NCI-H526 treated with DMSO at 0.1 percent for 48 hours (cell line): ENCODE measurements around the gene TMEFF1.
A peak's percentile ranks its signal among the peaks of the same experiment; 100 is the strongest.
"Not testable (repeated sequence)": the region's sequence is repeated elsewhere in the genome, so short reads cannot be mapped to it uniquely, and the experiment has no call there.

Experiments used
- DNase-seq: peaks from one replicate; lab custom pipeline; 2025; lab: John Stamatoyannopoulos, UW

Gene TMEFF1

DNA sequence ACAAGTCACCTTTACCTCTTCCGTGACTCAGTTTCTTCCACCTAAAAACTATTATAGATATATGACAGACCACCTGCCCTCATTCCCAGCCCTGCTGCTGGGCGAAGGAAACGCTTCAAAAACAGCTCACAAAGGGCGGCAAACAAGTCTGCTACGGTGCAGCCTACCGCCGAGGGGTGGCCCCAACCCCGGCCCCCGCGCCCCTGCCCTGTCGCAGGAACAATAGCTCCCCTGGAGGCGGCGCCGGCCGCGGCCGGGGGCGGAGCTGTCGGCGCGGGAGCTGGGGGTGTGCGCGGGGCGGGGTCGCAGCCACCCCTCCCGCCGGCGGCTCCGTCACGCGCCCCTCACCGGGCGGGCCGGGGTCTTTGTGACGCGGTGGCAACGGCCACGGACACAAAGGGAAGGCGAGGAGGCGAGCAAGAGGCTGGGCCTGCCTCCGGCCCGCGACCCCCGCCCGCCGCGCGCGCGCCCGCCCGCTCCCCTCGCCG is at the start of gene TMEFF1:
TSS of gene TMEFF1 (plus strand) at position 362 of the 488 bp plus-strand sequence. CDS start 396 bp downstream, outside the sequence.
- peak; percentile 36 for DNase-seq

- DNase-seq, result no peak
Measured at GRCh38 chr9:100425758-100426157, 47.2 kb upstream of the TMEFF1 start.

GRCh38 chr9:100426189-100426529 is 46.8 kb upstream of the TMEFF1 start:
- no peak for DNase-seq

DNA sequence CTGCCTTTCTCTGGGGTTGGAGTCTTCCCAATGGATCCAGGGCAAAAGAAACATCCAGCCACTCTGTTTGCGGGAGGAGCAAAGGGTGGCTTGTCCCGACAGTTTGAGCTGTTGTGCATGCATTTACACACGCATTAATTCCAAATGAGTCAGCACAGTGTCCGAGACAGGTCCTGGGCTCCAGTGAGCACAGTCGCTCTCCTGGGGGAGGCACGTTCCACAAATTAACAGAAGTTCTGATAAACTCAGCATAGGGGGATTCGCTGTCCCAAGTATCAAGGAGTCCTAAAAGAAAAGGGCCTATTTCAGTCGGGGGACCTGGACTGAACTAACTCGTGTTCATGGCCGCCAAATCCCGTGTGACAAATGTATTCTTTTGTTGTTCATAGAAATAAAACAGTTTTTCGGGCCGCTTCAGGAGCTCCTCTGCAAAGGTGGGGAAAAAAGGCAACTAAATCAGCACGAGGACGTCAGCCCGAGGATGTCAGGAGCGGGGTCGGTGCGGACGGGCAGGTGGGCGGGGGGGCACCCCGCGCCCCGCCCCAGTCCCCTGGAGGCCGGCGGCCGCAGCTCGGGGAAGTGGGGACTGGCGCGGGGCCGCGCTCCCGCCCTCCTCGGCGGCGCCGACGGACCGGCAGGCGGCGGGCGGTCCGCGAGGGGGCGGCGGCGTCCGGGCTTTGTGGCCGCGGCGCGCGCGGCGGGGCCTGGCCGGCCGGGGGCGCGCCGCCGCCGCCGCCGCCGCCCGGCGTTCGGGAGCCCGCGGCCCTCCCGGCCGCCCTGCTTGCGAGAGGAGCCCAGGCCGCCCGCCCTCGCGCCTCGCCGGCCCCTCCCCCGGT is 46.2 kb upstream of the TMEFF1 start, which contains the start of gene MSANTD3:
TSS of gene MSANTD3 (plus strand) at position 614 of the 836 bp plus-strand sequence. CDS start 14,796 bp downstream, outside the sequence.
- DNase-seq, result peak; percentile 53

DNA sequence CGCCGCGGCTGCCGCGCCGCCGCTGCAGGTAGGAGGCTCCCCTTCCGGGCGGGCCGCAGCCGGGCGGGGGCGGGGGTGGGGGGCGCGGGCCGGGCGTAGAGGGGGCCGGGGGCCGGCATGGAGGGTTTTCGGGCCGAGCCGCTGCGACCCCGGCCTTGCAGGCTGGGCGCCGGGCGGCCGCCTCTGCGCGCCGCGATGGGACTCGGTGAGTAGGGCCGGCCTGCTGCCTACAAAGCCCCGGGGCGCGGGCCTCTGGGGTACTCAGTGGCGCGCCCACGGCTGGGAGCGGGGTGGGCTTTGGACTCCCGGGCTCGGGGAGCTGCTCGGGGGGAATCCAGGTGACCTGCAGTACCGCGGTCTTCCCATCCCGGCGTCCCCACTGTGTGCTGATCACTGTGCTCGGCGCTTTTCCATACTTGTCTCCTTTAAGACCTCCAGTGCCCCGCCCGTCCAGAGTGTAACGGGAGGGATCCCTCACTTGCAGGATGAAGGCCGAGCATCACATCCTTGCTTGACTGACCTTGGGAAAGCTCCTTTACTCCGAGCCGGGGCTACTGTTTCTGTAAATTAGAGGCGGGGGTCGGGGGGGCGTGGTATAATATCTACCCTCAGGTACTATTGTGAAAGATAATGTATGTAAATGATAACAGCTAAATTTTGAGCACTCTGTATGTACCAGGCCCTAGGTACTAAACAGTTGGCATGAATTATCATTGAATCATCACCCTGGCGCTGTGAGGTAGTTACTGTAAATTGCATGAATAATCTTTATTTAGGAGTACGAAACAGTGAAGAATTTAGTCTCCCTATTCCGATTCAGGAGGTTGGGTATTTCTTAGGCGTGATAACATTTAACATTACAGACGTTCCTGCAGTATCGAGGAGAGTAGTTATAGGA is 45.3 kb upstream of the TMEFF1 start:
- DNase-seq, result peak; percentile 26

DNA sequence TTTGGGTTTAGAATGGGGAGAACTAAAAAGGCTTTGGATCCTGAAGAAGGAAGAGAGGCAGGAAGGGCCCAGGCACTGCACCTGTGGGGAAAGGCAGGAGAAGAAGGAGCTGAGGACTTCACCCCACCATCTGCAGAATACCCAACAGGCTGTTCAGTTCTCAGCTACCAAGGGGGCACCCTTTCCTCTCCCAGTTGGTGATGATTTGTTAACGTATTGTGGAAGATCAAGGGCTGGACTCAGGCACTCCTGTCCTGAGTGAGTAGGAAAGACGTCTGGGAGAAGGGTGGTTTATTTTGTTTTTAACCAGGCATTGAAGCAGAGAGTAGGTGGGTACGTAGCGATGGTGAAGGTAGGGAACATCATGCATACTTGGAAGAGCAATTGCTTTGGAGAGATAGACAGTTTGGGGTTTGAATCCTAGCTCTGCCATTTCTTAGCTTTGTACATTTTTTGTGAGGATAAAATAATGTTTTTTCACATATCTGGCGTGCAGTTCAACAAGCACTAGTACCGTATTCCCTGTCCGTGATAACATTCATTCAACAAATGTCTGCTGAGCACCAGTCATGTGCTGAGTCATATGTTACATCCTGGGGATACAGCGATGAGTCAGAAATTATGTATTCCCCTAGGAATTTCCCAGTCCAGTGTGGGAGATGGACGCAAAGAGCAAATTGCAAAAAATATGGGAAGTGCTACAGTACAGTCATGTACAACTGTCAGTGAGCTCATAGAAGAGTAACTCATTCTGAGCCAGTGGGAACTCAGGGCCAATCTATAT is 43.9 kb upstream of the TMEFF1 start:
- no peak for DNase-seq

- DNase-seq, result no peak
Measured at GRCh38 chr9:100430286-100430940, 42.5 kb upstream of the TMEFF1 start.

DNA sequence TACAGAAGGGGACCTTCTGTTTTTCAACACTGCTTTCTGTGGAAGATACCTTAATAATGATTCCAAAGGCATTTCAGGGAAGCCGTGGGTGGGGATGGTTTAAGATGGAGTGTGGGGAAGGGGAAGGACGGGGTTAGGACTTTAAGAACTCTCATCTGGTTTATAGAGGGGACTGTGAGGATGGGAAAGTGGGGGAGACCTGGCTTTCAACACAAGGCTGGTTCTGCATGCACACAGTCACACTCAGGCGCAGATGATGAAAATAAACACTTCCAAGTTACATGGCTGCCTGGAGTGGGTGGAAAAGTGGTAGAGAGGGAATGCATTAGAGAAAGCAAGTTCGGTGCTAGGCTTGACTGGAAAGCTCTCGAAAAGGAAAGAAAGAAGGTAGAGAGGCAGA is 41.1 kb upstream of the TMEFF1 start:
- no peak for DNase-seq

- DNase-seq, result no peak
Measured at GRCh38 chr9:100432736-100433135, 40.2 kb upstream of the TMEFF1 start.

- DNase-seq, result no peak
Measured at GRCh38 chr9:100436571-100436970, 36.4 kb upstream of the TMEFF1 start.

DNA sequence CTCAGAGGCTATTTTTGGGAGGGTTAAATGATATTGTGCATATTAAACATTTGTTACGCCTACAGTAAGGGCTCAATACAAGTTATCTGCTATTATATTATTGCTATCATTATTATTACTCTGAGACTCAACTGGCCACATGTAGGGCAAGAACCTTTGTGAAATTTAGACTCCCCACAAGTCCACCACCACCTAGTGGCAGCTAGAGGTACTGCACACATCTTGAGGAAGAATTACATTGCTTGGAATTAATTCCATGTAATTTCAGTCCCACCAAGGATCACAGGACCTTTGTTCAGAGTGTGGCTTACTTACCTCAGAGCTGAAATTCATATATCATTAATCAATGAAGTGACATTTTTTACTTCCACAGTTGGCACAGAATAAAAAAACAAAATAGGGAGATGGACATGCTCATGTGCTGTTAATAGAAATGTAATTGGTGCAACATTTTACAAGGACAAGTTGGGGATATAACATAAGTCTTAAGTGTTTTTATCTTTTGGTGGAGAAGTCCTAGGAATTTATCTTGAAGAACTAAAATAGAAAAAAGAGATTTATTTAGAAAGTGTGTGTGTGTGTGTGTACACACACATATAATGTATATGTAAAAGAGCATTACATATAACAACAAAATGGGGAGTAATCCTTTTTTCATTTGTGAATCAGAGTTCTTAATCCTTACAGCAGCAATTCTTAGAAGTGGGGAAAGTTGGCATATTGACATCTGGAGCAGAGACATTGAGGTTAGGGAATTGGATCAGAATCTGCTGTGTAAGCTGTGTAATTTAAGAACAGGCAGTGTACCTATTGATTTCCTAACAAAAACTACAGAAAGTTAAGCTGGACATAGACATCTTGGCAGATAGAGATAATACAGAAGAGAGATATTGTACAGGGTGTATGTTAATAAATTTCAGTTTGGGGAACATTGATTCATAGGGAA is 34.8 kb upstream of the TMEFF1 start:
- peak; percentile 31 for DNase-seq

DNA sequence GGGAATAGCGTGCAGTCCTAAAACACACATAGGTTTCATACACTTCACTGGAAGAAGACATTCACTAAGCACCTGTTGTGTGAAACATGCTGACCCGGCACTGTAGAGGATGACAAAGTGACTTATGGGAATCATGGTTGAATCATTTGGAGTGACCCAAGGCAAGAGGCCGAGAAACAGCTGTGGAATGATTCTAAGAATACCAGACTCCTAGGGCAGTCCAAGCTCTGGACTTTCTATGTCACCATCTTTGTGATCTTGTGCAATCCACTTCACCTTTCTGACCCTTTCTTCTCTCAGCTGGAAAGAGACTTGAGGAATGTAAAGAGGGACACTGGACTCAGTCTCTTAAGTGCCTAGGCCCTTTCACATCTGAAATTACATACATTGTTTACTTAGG is 32.9 kb upstream of the TMEFF1 start:
- no peak for DNase-seq

GRCh38 chr9:100440487-100440886 is 32.5 kb upstream of the TMEFF1 start:
- not testable (repeated sequence) for DNase-seq

DNA sequence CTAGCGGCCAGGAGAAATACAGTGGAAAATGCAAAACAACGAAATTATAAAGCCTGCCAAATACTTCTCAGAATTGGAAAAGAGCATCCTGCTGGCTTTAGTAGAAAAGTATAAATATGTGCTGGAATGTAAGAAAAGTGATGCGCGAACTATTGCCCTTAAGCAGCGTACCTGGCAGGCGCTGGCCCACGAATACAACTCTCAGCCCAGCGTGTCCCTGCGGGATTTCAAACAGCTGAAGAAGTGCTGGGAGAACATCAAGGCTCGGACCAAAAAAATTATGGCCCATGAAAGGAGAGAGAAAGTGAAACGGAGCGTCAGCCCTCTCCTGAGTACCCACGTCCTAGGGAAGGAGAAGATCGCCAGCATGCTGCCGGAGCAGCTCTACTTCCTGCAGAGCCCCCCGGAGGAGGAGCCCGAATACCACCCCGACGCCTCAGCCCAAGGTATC is 31.0 kb upstream of the TMEFF1 start:
- no peak for DNase-seq

- DNase-seq, result no peak
Measured at GRCh38 chr9:100443781-100444768, 28.9 kb upstream of the TMEFF1 start.

DNA sequence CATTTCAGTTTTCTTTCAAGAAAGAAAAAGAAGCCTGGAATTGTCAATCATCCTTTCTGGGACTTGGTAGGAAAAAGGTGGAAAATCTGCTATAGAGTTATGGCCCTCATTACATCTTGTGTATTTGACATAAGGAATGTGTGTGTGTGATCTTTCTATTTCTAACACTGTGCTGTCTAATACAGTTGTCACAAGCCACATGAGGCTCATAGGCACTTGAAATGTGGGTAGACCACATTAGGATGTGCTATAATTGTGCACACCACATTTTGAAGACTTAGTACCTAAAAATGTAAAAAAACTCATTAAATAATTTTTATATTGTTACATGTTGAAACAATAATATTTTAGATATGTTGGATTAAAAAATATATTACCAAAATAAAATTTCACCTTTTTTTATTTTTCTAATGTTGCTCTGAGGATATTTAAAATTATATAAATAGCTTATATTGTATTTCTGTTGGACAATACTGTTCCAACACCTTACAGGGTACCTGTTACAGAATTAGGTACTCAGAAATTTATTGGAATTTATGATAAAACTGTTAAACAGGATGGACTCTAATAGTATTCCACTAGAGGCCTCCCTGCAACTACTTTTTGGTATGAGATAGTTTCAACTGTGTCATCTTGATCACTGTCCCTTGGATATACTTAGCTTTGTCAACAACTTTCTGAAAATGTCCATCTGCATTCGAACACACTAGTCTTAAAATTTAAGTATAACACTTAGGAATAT is 27.6 kb upstream of the TMEFF1 start:
- DNase-seq, result no peak

- DNase-seq, result no peak
Measured at GRCh38 chr9:100445903-100446549, 26.9 kb upstream of the TMEFF1 start.

DNA sequence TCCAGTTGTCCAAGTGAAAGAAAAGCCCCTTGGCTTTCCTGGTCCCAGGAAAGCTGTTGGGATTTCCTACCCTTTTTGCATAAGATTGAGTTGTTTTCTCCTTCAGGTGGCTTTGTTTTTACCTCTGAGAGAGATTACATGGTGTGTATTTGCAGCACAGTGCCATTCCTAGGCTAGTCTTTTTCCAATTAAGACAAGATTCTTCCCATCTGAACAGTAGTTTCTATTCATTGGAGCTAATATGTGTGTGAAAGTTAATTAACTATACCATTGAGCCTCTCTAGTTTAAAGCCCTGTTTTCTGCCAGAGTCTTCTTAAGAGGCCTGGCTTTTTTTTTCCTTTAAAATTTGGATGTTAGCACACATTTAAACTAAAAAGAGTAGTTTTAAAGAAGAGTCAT is 25.9 kb upstream of the TMEFF1 start:
- DNase-seq, result no peak
